Keratinocyte (primary cell): ENCODE results near the gene G2E3. TPM values are rescaled to one million over a fixed set of nuclear protein-coding genes. Genes with fewer than 3 reads are reported as not detected.

Experiments used
- DNase-seq: peaks from one replicate; pipeline ENCODE4 v3.0.0-alpha.2; 2011; ENCODE audit warnings: low read depth, missing footprints, low spot score
- FAIRE-seq: peaks from 2 replicates; lab custom pipeline; 2011; peaks lifted over from hg19 to GRCh38; lab: Jason Lieb, UNC
- H2AFZ ChIP-seq: 2 replicates; pipeline ENCODE4 v1.6.0; 2012; ENCODE audit warnings: low read length, control low read depth, inconsistent platforms; ENCODE audit not compliant: control insufficient read depth
- H3K27ac ChIP-seq: 2 replicates; pipeline ENCODE4 v1.5.1; 2011; ENCODE audit warnings: low read length; ENCODE audit not compliant: control insufficient read depth, insufficient read depth
- H3K27me3 ChIP-seq: 3 replicates; pipeline ENCODE4 v1.6.0; 2011; ENCODE audit warnings: low read length; ENCODE audit not compliant: control insufficient read depth, insufficient read depth; ENCODE audit errors: extremely low read depth
- H3K36me3 ChIP-seq, 2 experiments: 2 replicates in 1 of 2; 3 replicates in 1 of 2; pipeline ENCODE4 v1.5.1; 2011; ENCODE audit warnings: low read length in 2 of 2, mild to moderate bottlenecking in 1 of 2; ENCODE audit not compliant: control insufficient read depth in 2 of 2, insufficient read depth in 2 of 2; ENCODE audit errors: extremely low read depth in 1 of 2
- H3K4me1 ChIP-seq: 3 replicates; pipeline ENCODE4 v1.5.1; 2011; ENCODE audit warnings: low read length; ENCODE audit not compliant: control insufficient read depth, insufficient read depth; ENCODE audit errors: extremely low read depth
- H3K4me2 ChIP-seq: 3 replicates; pipeline ENCODE4 v1.6.0; 2011; ENCODE audit warnings: low read depth, low read length; ENCODE audit not compliant: control insufficient read depth, insufficient read depth; ENCODE audit errors: extremely low read depth
- H3K4me3 ChIP-seq, 3 experiments: fragments of 200-600 bp in 1 of 3; sonication (generic) in 1 of 3; 2 replicates in 2 of 3; 3 replicates in 1 of 3; pipeline ENCODE4 v1.5.1; 2011 to 2016; ENCODE audit warnings: low read length in 3 of 3, mild to moderate bottlenecking in 3 of 3, control low read depth in 2 of 3, inconsistent platforms in 1 of 3, low read depth in 1 of 3, mixed read lengths in 1 of 3, mixed run types in 1 of 3, moderate library complexity in 1 of 3; ENCODE audit not compliant: control insufficient read depth in 2 of 3, insufficient read depth in 2 of 3; ENCODE audit errors: extremely low read depth in 1 of 3
- H3K79me2 ChIP-seq: 2 replicates; pipeline ENCODE4 v1.6.0; 2012; ENCODE audit warnings: low read length; ENCODE audit not compliant: control insufficient read depth, insufficient read depth
- H3K9ac ChIP-seq: 3 replicates; pipeline ENCODE4 v1.6.0; 2011; ENCODE audit warnings: low read length; ENCODE audit not compliant: control insufficient read depth, insufficient read depth; ENCODE audit errors: extremely low read depth
- H3K9me1 ChIP-seq: 3 replicates; pipeline ENCODE4 v1.6.0; 2011; ENCODE audit warnings: low read length; ENCODE audit not compliant: control insufficient read depth, insufficient read depth; ENCODE audit errors: extremely low read depth
- H3K9me3 ChIP-seq: 2 replicates; pipeline ENCODE4 v1.5.1; 2012; ENCODE audit warnings: low read depth, low read length; ENCODE audit not compliant: control insufficient read depth
- H4K20me1 ChIP-seq: 3 replicates; pipeline ENCODE4 v1.6.0; 2011; ENCODE audit warnings: low read length; ENCODE audit not compliant: control insufficient read depth, insufficient read depth; ENCODE audit errors: extremely low read depth
- CTCF ChIP-seq, 3 experiments: IDR thresholded peaks in 1 of 3; conservative IDR thresholded peaks in 1 of 3; optimal IDR thresholded peaks in 1 of 3; 2 replicates in 2 of 3; 3 replicates in 1 of 3; pipeline versions ENCODE3 to v1.5.1; 2011; ENCODE audit warnings: low read length in 3 of 3, mild to moderate bottlenecking in 3 of 3, moderate library complexity in 2 of 3, control low read depth in 1 of 3, inconsistent platforms in 1 of 3; ENCODE audit not compliant: insufficient read depth in 2 of 3; ENCODE audit errors: extremely low read depth in 1 of 3
- EZH2 ChIP-seq: IDR thresholded peaks from one replicate; pipeline ENCODE4 v1.6.1; 2012; ENCODE audit warnings: inconsistent platforms, mild to moderate bottlenecking, low read length, moderate library complexity
- dilution Hi-C: fragments of 300-500 bp; cut with MboI; formaldehyde crosslinking; loops from one replicate; pipeline ENCODE4 v1.7.0; 2020; ENCODE audit warnings: low sequenced_read_pairs; ENCODE audit not compliant: extremely low pct_ligation_motif_present
- polyA plus RNA-seq, 5 experiments: library from polyadenylated mRNA; depleted of rRNA in 3 of 5; stranded (reverse) in 3 of 5; stranded (forward) in 1 of 5; unstranded in 1 of 5; fragments of >200 nt; gene quantifications; 1 replicate in 1 of 5; 2 replicates in 3 of 5; 3 replicates in 1 of 5; pipeline versions ENCODE4 v1.2.1 to v1.2.3, GENCODE V29; 2011 to 2012; ENCODE audit warnings: missing spikeins in 2 of 5, low read depth in 1 of 5, low replicate concordance in 1 of 5

The G2E3 gene
- polyA plus RNA-seq, 1 donor (not counting 4 experiments of a cell fraction or from before 2014, with no cell fraction given) = 24.3 TPM

GRCh38 chr14:30597504-30597903 lies 38.5 kb downstream of the G2E3 start:
- Histone ChIP-seq H3K9me3 (no peaks in the 10 kb centered on the region), H3K27ac (no peak overlapping the region), H3K9me1 (no peaks in the 10 kb centered on the region), H3K9ac (no peak overlapping the region), H3K36me3 (peaks cover 5 to 12% of the 10 kb centered on the region in 2 experiments), H3K4me3 (no peak overlapping the region), H4K20me1 (no peaks in the 10 kb centered on the region), H2AFZ (no peak overlapping the region), H3K79me2 (no peaks in the 10 kb centered on the region), H3K4me1 (no peaks in the 10 kb centered on the region), H3K27me3 (no peaks in the 10 kb centered on the region), H3K4me2 (no peak overlapping the region)
- dilution Hi-C loops = no loop called here
- no peak for DNase-seq
- no peak for FAIRE-seq
- no peak for TF ChIP-seq EZH2
- no peak for TF ChIP-seq CTCF (optimal IDR thresholded peaks at IDR 0.05 in 1 of 3, IDR thresholded peaks at IDR 0.05 in 1 of 3, conservative IDR thresholded peaks at IDR 0.05 in 1 of 3; ENCODE audit: extremely low read depth in 1 of 3, insufficient read depth in 2 of 3, low read length in 3 of 3)

- Histone ChIP-seq H3K79me2 (no peaks in the 10 kb centered on the region), H3K4me3 (no peak overlapping the region), H3K4me2 (no peak overlapping the region), H3K9ac (no peak overlapping the region), H2AFZ (no peak overlapping the region), H3K27ac (no peak overlapping the region), H3K27me3 (no peaks in the 10 kb centered on the region), H3K36me3 (peaks cover 8 to 15% of the 10 kb centered on the region in 2 experiments), H4K20me1 (no peaks in the 10 kb centered on the region), H3K9me1 (no peaks in the 10 kb centered on the region), H3K4me1 (no peaks in the 10 kb centered on the region), H3K9me3 (no peaks in the 10 kb centered on the region)
- dilution Hi-C loops = no loop called here
- FAIRE-seq = no peak
- TF ChIP-seq CTCF (optimal IDR thresholded peaks at IDR 0.05 in 1 of 3, IDR thresholded peaks at IDR 0.05 in 1 of 3, conservative IDR thresholded peaks at IDR 0.05 in 1 of 3; ENCODE audit: extremely low read depth in 1 of 3, insufficient read depth in 2 of 3, low read length in 3 of 3) = no peak
- TF ChIP-seq EZH2 = no peak
- no peak for DNase-seq
Measured at GRCh38 chr14:30600922-30601918, 42.3 kb downstream of the G2E3 start.
